NCI-H345 treated with DMSO at 0.1 percent for 48 hours (cell line): ENCODE measurements around the gene RAB20.
"Not testable (repeated sequence)": the region's sequence is repeated elsewhere in the genome, so short reads cannot be mapped to it uniquely, and the experiment has no call there.

Experiments
- DNase-seq: peaks from one replicate; lab custom pipeline; 2025; ENCODE audit not compliant: unreplicated experiment; lab: John Stamatoyannopoulos, UW

Gene RAB20

GRCh38 chr13:110492679-110493593 is 68.6 kb downstream of the RAB20 start:
- no peak for DNase-seq

- DNase-seq, result no peak
These were observed 69.4 kb downstream of the RAB20 start for GRCh38 chr13:110491869-110492678.

- DNase-seq, result no peak
These were observed 71.3 kb downstream of the RAB20 start for GRCh38 chr13:110490009-110490770.

GRCh38 chr13:110486880-110487279 is 74.6 kb downstream of the RAB20 start:
- not testable (repeated sequence) for DNase-seq

GRCh38 chr13:110486061-110486715 is 75.3 kb downstream of the RAB20 start:
- no peak for DNase-seq

GRCh38 chr13:110485604-110486003 is 75.9 kb downstream of the RAB20 start:
- DNase-seq, result no peak

GRCh38 chr13:110484290-110485048 is 77.1 kb downstream of the RAB20 start:
- DNase-seq, result no peak

GRCh38 chr13:110483386-110483968 is 78.0 kb downstream of the RAB20 start:
- DNase-seq, result no peak

- DNase-seq, result no peak
These were observed 81.4 kb downstream of the RAB20 start for GRCh38 chr13:110480161-110480560.

- DNase-seq, result no peak
These were observed 81.9 kb downstream of the RAB20 start for GRCh38 chr13:110479648-110480047.

GRCh38 chr13:110479215-110479545 is 82.3 kb downstream of the RAB20 start:
- DNase-seq, result no peak

- DNase-seq, result no peak
These were observed 82.9 kb downstream of the RAB20 start for GRCh38 chr13:110478405-110479214.

GRCh38 chr13:110477706-110478245 is 83.7 kb downstream of the RAB20 start:
- DNase-seq, result no peak

GRCh38 chr13:110476220-110476617 is 85.3 kb downstream of the RAB20 start:
- DNase-seq, result no peak

- no peak for DNase-seq
These were observed 85.8 kb downstream of the RAB20 start for GRCh38 chr13:110475550-110476219.

- DNase-seq, result no peak
These were observed 86.4 kb downstream of the RAB20 start for GRCh38 chr13:110475117-110475516.

- no peak for DNase-seq
These were observed 86.8 kb downstream of the RAB20 start for GRCh38 chr13:110474713-110475112.
